ENCODE measurements around the gene NEK2. TPM values are rescaled to one million over a fixed set of nuclear protein-coding genes. Genes with fewer than 3 reads are reported as not detected.

NEK2 gene
- total and polyA plus RNA-seq, 2 donors (not counting 1 experiment from before 2014, with no cell fraction given), result 0.09 TPM; not detected in 1

DNA sequence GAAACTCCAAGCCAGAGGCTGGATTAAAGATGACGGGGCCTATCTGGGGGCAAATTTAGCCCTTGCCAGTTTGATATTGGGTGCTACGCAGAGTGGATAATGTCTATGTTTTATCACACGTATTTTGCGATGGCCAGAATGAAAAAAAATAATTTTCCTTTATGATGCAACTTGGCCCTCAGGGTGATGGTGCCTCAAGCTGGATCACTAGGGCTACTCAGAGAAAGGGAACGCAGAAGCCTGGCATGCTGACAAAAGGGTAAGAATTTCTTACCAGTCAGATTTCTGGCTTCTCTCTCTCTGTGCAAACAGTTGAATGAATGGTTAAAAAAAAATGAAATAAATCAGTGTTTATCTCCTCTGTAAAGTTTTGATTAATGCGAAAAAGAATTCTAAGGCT, 32.6 kb upstream of the NEK2 start:
- no peak overlapping the region for H3K9ac ChIP-seq (ENCODE audit: low read length)
- Mint-ChIP-seq H3K4me1 (peaks cover 8% of the 10 kb centered on the region), H3K27me3 (no peaks in the 10 kb centered on the region), H3K9me3 (ENCODE audit: insufficient read depth) (no peaks in the 10 kb centered on the region), H3K27ac (no peak overlapping the region), H3K4me3 (no peak overlapping the region)
- ATAC-seq (ENCODE audit: low read depth) (no peak), DNase-seq (no peak)
- peaks cover 0 to 3% of the 10 kb centered on the region in 2 donors for H3K4me1 ChIP-seq (ENCODE audit: control insufficient read depth in 2 of 2, insufficient read depth in 2 of 2, low read length in 2 of 2)
- H3K4me3 ChIP-seq (ENCODE audit: control extremely low read depth in 1 of 5, extremely low read depth in 1 of 5, insufficient read depth in 1 of 5, low read depth in 2 of 5, low read length in 4 of 5), result no peak overlapping the region
- whole genome bisulfite sequencing (ENCODE audit: insufficient coverage), result 100% methylated on average over 5 of the region's 6 CpGs
- no peaks in the 10 kb centered on the region for H3K79me2 ChIP-seq (ENCODE audit: control insufficient read depth, insufficient read depth, low read length)
- no peaks in the 10 kb centered on the region for H3K9me3 ChIP-seq (ENCODE audit: control extremely low read depth in 1 of 3, control insufficient read depth in 2 of 3, insufficient read depth in 1 of 3, low read length in 2 of 3)
- no peaks in the 10 kb centered on the region for H3K36me3 ChIP-seq (replicated peaks in 1 of 2; ENCODE audit: control extremely low read depth in 1 of 2, control insufficient read depth in 1 of 2, extremely low read depth in 1 of 2, insufficient read depth in 2 of 2, low read length in 1 of 2)
- H3K27me3 ChIP-seq (replicated peaks in 1 of 4; ENCODE audit: control extremely low read depth in 1 of 4, control insufficient read depth in 3 of 4, insufficient read depth in 4 of 4, low read length in 3 of 4), result no peaks in the 10 kb centered on the region
- no peaks in the 10 kb centered on the region for H4K20me1 ChIP-seq (ENCODE audit: control insufficient read depth, insufficient read depth, low read length, poor library complexity, severe bottlenecking)
- POLR2A ChIA-PET, result no interaction called here
- TF ChIP-seq CTCF (IDR thresholded peaks at IDR 0.05) (no peak), EZH2 (IDR thresholded peaks at IDR 0.05; ENCODE audit: borderline replicate concordance, insufficient read depth, low read depth, low read length, poor library complexity, severe bottlenecking) (no peak)
- H2AFZ ChIP-seq (ENCODE audit: insufficient read depth, low read depth, low read length, poor library complexity, severe bottlenecking), result no peak overlapping the region
- intact Hi-C loops (cut with micrococcal nuclease), result no loop called here
- H3K4me2 ChIP-seq (replicated peaks; ENCODE audit: low read depth, low read length, poor library complexity, severe bottlenecking), result no peak overlapping the region
- no peak overlapping the region for H3K27ac ChIP-seq (ENCODE audit: low read length in 2 of 2)
- CTCF ChIA-PET, result interaction anchor here (2.3 kb wide), 1 partner anchor 9 kb away, joined by 15 read pairs; no protein-coding TSS in a partner anchor

GRCh38 chr1:211705467-211706091, 30.2 kb upstream of the NEK2 start:
- intact Hi-C loops (cut with micrococcal nuclease), result no loop called here
- H2AFZ ChIP-seq (ENCODE audit: insufficient read depth, low read depth, low read length, poor library complexity, severe bottlenecking), result no peak overlapping the region
- no peaks in the 10 kb centered on the region for H3K79me2 ChIP-seq (ENCODE audit: control insufficient read depth, insufficient read depth, low read length)
- no peaks in the 10 kb centered on the region for H4K20me1 ChIP-seq (ENCODE audit: control insufficient read depth, insufficient read depth, low read length, poor library complexity, severe bottlenecking)
- ATAC-seq (ENCODE audit: low read depth) (no peak), DNase-seq (no peak)
- Mint-ChIP-seq H3K4me3 (no peak overlapping the region), H3K27me3 (peaks cover 5% of the 10 kb centered on the region), H3K27ac (no peak overlapping the region), H3K4me1 (peaks cover 1% of the 10 kb centered on the region), H3K9me3 (ENCODE audit: insufficient read depth) (no peaks in the 10 kb centered on the region)
- TF ChIP-seq CTCF (IDR thresholded peaks at IDR 0.05), result no peak
- no peak for TF ChIP-seq EZH2 (IDR thresholded peaks at IDR 0.05; ENCODE audit: borderline replicate concordance, insufficient read depth, low read depth, low read length, poor library complexity, severe bottlenecking)
- POLR2A ChIA-PET, result no interaction called here
- no peak overlapping the region for H3K27ac ChIP-seq (ENCODE audit: low read length in 2 of 2)
- H3K4me2 ChIP-seq (replicated peaks; ENCODE audit: low read depth, low read length, poor library complexity, severe bottlenecking), result no peak overlapping the region
- 96% methylated on average over 5 of the region's 6 CpGs for WGBS (ENCODE audit: insufficient coverage)
- no peak overlapping the region for H3K4me3 ChIP-seq (ENCODE audit: control extremely low read depth in 1 of 5, extremely low read depth in 1 of 5, insufficient read depth in 1 of 5, low read depth in 2 of 5, low read length in 4 of 5)
- H3K4me1 ChIP-seq (ENCODE audit: control insufficient read depth in 2 of 2, insufficient read depth in 2 of 2, low read length in 2 of 2), result peaks cover 0 to under 1% of the 10 kb centered on the region in 2 donors
- H3K9ac ChIP-seq (ENCODE audit: low read length), result no peak overlapping the region
- H3K9me3 ChIP-seq (ENCODE audit: control extremely low read depth in 1 of 3, control insufficient read depth in 2 of 3, insufficient read depth in 1 of 3, low read length in 2 of 3), result no peaks in the 10 kb centered on the region
- no peaks in the 10 kb centered on the region for H3K36me3 ChIP-seq (replicated peaks in 1 of 2; ENCODE audit: control extremely low read depth in 1 of 2, control insufficient read depth in 1 of 2, extremely low read depth in 1 of 2, insufficient read depth in 2 of 2, low read length in 1 of 2)
- CTCF ChIA-PET, result no interaction called here
- H3K27me3 ChIP-seq (replicated peaks in 1 of 4; ENCODE audit: control extremely low read depth in 1 of 4, control insufficient read depth in 3 of 4, insufficient read depth in 4 of 4, low read length in 3 of 4), result peaks cover 0 to 5% (median 0%) of the 10 kb centered on the region in 4 experiments

Data from B cell (primary cell).